IMR-90 (cell line): ENCODE results near the gene CEP72. TPM values are rescaled to one million over a fixed set of nuclear protein-coding genes. Genes with fewer than 3 reads are reported as not detected.
A peak's percentile ranks its signal among the peaks of the same experiment; 100 is the strongest.

Experiments
- ATAC-seq: fragments of 200-7000 bp; cut with Tn5 transposase; 2 replicates; pipeline ENCODE4 v1.9.1; 2020; ENCODE audit warnings: low read depth, mild to moderate bottlenecking, moderate library complexity
- BruUV-seq: library from RNA; stranded (reverse); fragments of 400-500 nt; replicated peaks from 2 replicates; lab custom pipeline; 2021; lab: Mats Ljungman, UMichigan
- CTCF ChIA-PET: fragments of 300-600 bp; formaldehyde crosslinking; extraction: SDS; loops from one replicate; lab custom pipeline; 2021; ENCODE audit warnings: antibody characterized with exemption; lab: Yijun Ruan, JAX
- POLR2A ChIA-PET: fragments of 300-600 bp; sonication (Branson Sonifier 250); formaldehyde crosslinking; loops from one replicate; lab custom pipeline; 2022; ENCODE audit warnings: antibody characterized with exemption; ENCODE audit not compliant: unreplicated experiment; lab: Charles Lee
- DNase-seq: peaks from one replicate; pipeline ENCODE4 v3.0.0; 2013
- H2AFZ ChIP-seq: replicated peaks from 2 replicates; pipeline ENCODE3; 2013; ENCODE audit warnings: low read length, mild to moderate bottlenecking; ENCODE audit not compliant: poor library complexity
- H2AK5ac ChIP-seq: 2 replicates; pipeline ENCODE4 v1.6.1; 2013; ENCODE audit warnings: low read depth, low read length, inconsistent platforms
- H2AK9ac ChIP-seq: replicated peaks from 2 replicates; pipeline ENCODE3; 2013; ENCODE audit warnings: mild to moderate bottlenecking, low read depth, low read length, moderate library complexity; ENCODE audit not compliant: poor library complexity
- H2BK120ac ChIP-seq: 2 replicates; pipeline ENCODE4 v1.6.1; 2013; ENCODE audit warnings: low read depth, low read length, inconsistent platforms
- H2BK15ac ChIP-seq: 3 replicates; pipeline ENCODE4 v1.6.1; 2013; ENCODE audit warnings: low read depth, low read length, inconsistent platforms
- H2BK20ac ChIP-seq: 2 replicates; pipeline ENCODE4 v1.6.1; 2013; ENCODE audit warnings: low read depth, mild to moderate bottlenecking, inconsistent platforms, low read length, moderate library complexity
- H2BK5ac ChIP-seq: 2 replicates; pipeline ENCODE4 v1.6.1; 2013; ENCODE audit warnings: mild to moderate bottlenecking, low read depth, low read length, inconsistent platforms; ENCODE audit not compliant: poor library complexity, severe bottlenecking
- H3K14ac ChIP-seq: replicated peaks from 2 replicates; pipeline ENCODE4 v1.6.1; 2013; ENCODE audit warnings: low read depth, low read length, inconsistent platforms
- H3K18ac ChIP-seq: 2 replicates; pipeline ENCODE4 v1.6.1; 2013; ENCODE audit warnings: low read depth, low read length, control low read depth
- H3K23ac ChIP-seq: 2 replicates; pipeline ENCODE4 v1.6.1; 2013; ENCODE audit warnings: low read depth, low read length, inconsistent platforms
- H3K27ac ChIP-seq: 2 replicates; pipeline ENCODE4 v1.5.1; 2013; ENCODE audit warnings: mild to moderate bottlenecking, control low read depth, low read length; ENCODE audit not compliant: insufficient read depth
- H3K27me3 ChIP-seq: 2 replicates; pipeline ENCODE4 v1.6.1; 2013; ENCODE audit warnings: low read length; ENCODE audit not compliant: control insufficient read depth, insufficient read depth
- H3K36me3 ChIP-seq: 2 replicates; pipeline ENCODE4 v1.6.1; 2013; ENCODE audit warnings: low read length, mixed read lengths; ENCODE audit not compliant: control insufficient read depth, insufficient read depth
- H3K4ac ChIP-seq: 2 replicates; pipeline ENCODE4 v1.6.1; 2013; ENCODE audit warnings: low read depth, low read length, inconsistent platforms
- H3K4me1 ChIP-seq: 2 replicates; pipeline ENCODE4 v1.6.1; 2013; ENCODE audit warnings: low read length, mixed read lengths; ENCODE audit not compliant: control insufficient read depth, insufficient read depth
- H3K4me2 ChIP-seq: 2 replicates; pipeline ENCODE4 v1.6.1; 2013; ENCODE audit warnings: low read depth, mild to moderate bottlenecking, control low read depth, low read length, moderate library complexity
- H3K4me3 ChIP-seq: 2 replicates; pipeline ENCODE4 v1.5.1; 2013; ENCODE audit warnings: low read depth, mild to moderate bottlenecking, control low read depth, low read length, moderate library complexity; ENCODE audit not compliant: insufficient read depth
- H3K56ac ChIP-seq: 2 replicates; pipeline ENCODE4 v1.6.1; 2013; ENCODE audit warnings: low read length, inconsistent platforms; ENCODE audit not compliant: insufficient read depth; ENCODE audit errors: extremely low read depth
- H3K79me1 ChIP-seq, 2 experiments: 2 replicates each; pipeline ENCODE4 v1.6.1; 2013; ENCODE audit warnings: low read length in 2 of 2, inconsistent platforms in 1 of 2, low read depth in 1 of 2
- H3K9ac ChIP-seq: 2 replicates; pipeline ENCODE4 v1.6.1; 2013; ENCODE audit warnings: low read depth, low read length, control low read depth
- H3K9me1 ChIP-seq: 2 replicates; pipeline ENCODE4 v1.6.1; 2013; ENCODE audit warnings: low read length, inconsistent platforms; ENCODE audit not compliant: insufficient read depth
- H3K9me3 ChIP-seq: 2 replicates; pipeline ENCODE4 v1.6.1; 2013; ENCODE audit warnings: low read length; ENCODE audit not compliant: control insufficient read depth, insufficient read depth
- H4K20me1 ChIP-seq: 2 replicates; pipeline ENCODE4 v1.6.1; 2013; ENCODE audit warnings: low read length, inconsistent platforms; ENCODE audit not compliant: insufficient read depth
- H4K5ac ChIP-seq: 2 replicates; pipeline ENCODE4 v1.6.1; 2013; ENCODE audit warnings: mild to moderate bottlenecking, low read depth, low read length, control low read depth
- H4K8ac ChIP-seq, 2 experiments: 2 replicates each; pipeline ENCODE4 v1.6.1; 2013; ENCODE audit warnings: low read depth in 2 of 2, low read length in 2 of 2, control low read depth in 1 of 2, inconsistent platforms in 1 of 2
- H4K91ac ChIP-seq: 2 replicates; pipeline ENCODE4 v1.6.1; 2013; ENCODE audit warnings: low read depth, low read length, inconsistent platforms; ENCODE audit not compliant: insufficient read depth
- BHLHE40 ChIP-seq: fragments of 150-350 bp; IDR thresholded peaks from 2 replicates; pipeline ENCODE4 v1.6.1; 2016; ENCODE audit warnings: mild to moderate bottlenecking, low read depth, low read length
- CEBPB ChIP-seq: IDR thresholded peaks from 2 replicates; pipeline ENCODE4 v1.6.1; 2012; ENCODE audit warnings: low read depth, low read length, improper control_type of control experiment
- CHD1 ChIP-seq: IDR thresholded peaks from 2 replicates; pipeline ENCODE4 v1.6.1; 2012; ENCODE audit warnings: low read depth, low read length, improper control_type of control experiment
- FOS ChIP-seq: fragments of 150-350 bp; IDR thresholded peaks from 2 replicates; pipeline ENCODE4 v1.6.1; 2016; ENCODE audit warnings: low read depth, low read length
- MAFK ChIP-seq: IDR thresholded peaks from 2 replicates; pipeline ENCODE4 v1.6.1; 2012; ENCODE audit warnings: low read depth, low read length, improper control_type of control experiment
- MAZ ChIP-seq: IDR thresholded peaks from 2 replicates; pipeline ENCODE4 v1.6.1; 2012; ENCODE audit warnings: low read depth, mild to moderate bottlenecking, low read length, improper control_type of control experiment, moderate library complexity, borderline replicate concordance
- MXI1 ChIP-seq: IDR thresholded peaks from 2 replicates; pipeline ENCODE4 v1.6.1; 2012; ENCODE audit warnings: low read depth, mild to moderate bottlenecking, low read length, moderate library complexity, borderline replicate concordance
- POLR2A ChIP-seq: IDR thresholded peaks from 2 replicates; pipeline ENCODE4 v1.6.1; 2012; ENCODE audit warnings: mild to moderate bottlenecking, low read depth, low read length
- RAD21 ChIP-seq: IDR thresholded peaks from 2 replicates; pipeline ENCODE4 v1.6.1; 2012; ENCODE audit warnings: low read length, improper control_type of control experiment
- RCOR1 ChIP-seq: IDR thresholded peaks from 2 replicates; pipeline ENCODE4 v1.6.1; 2012; ENCODE audit warnings: mild to moderate bottlenecking, low read length, improper control_type of control experiment; ENCODE audit not compliant: insufficient replicate concordance
- RFX5 ChIP-seq: IDR thresholded peaks from 2 replicates; pipeline ENCODE4 v1.8.0; 2012; ENCODE audit warnings: low read depth, mild to moderate bottlenecking, low read length, moderate library complexity
- SMC3 ChIP-seq: fragments of 150-350 bp; IDR thresholded peaks from 2 replicates; pipeline ENCODE4 v1.6.1; 2016; ENCODE audit warnings: low read depth, mild to moderate bottlenecking, antibody characterized with exemption, low read length, moderate library complexity
- WGBS, 2 experiments: methylation state at CpG; one replicate each; pipeline versions ENCODE4 v1.1.5 to v1.1.7; 2013; ENCODE audit warnings: missing lambda C conversion rate in 2 of 2; ENCODE audit not compliant: insufficient read length in 1 of 2; ENCODE audit errors: extremely low coverage in 2 of 2; 5-methylcytosine and 5-hydroxymethylcytosine counted together
- dilution Hi-C: fragments of 300-500 bp; cut with HindIII; formaldehyde crosslinking; loops from one replicate; pipeline ENCODE4 v1.14.3; 2018; ENCODE audit warnings: low sequenced_read_pairs; ENCODE audit not compliant: unreplicated experiment
- in situ Hi-C: fragments of 300-500 bp; cut with MboI; formaldehyde crosslinking; loops from 3 replicates; pipeline ENCODE4 v1.14.3; 2019; ENCODE audit warnings: low sequenced_read_pairs, inconsistent platforms, mixed read lengths
- intact Hi-C: fragments of 100-400 bp; cut with micrococcal nuclease; formaldehyde crosslinking; loops from 2 replicates; pipeline ENCODE4 v1.10.0; 2022
- polyA plus RNA-seq, 3 experiments: library from polyadenylated mRNA; depleted of rRNA; stranded (reverse); fragments of >200 nt; gene quantifications; 2 replicates each; pipeline ENCODE4 v1.2.3, GENCODE V29; 2012; ENCODE audit warnings: low replicate concordance in 1 of 3
- total RNA-seq: library from RNA; depleted of rRNA; stranded (reverse); fragments of >200 nt; gene quantifications from 2 replicates; pipeline ENCODE4 v1.2.3, GENCODE V29; 2012
- TF ChIP-seq, protein P1 (sequence below): fragments of 150-350 bp; IDR thresholded peaks from 2 replicates; pipeline ENCODE4 v1.6.1; 2017; ENCODE audit warnings: mild to moderate bottlenecking, antibody characterized with exemption, low read length, low read depth
- TF ChIP-seq, protein P2 (sequence below): conservative IDR thresholded peaks from 2 replicates; pipeline ENCODE4 v1.5.1; 2012; ENCODE audit warnings: mild to moderate bottlenecking, low read depth, low read length, improper control_type of control experiment
- TF ChIP-seq, protein P3 (sequence below): fragments of 150-350 bp; IDR thresholded peaks from 2 replicates; pipeline ENCODE4 v1.6.1; 2016; ENCODE audit warnings: low read depth, mild to moderate bottlenecking, low read length, moderate library complexity, borderline replicate concordance

CEP72 gene
- total and polyA plus RNA-seq, 2 of the 4 experiments (the other 2 are of a cell fraction), result 2.9 to 4.3 TPM

DNA sequence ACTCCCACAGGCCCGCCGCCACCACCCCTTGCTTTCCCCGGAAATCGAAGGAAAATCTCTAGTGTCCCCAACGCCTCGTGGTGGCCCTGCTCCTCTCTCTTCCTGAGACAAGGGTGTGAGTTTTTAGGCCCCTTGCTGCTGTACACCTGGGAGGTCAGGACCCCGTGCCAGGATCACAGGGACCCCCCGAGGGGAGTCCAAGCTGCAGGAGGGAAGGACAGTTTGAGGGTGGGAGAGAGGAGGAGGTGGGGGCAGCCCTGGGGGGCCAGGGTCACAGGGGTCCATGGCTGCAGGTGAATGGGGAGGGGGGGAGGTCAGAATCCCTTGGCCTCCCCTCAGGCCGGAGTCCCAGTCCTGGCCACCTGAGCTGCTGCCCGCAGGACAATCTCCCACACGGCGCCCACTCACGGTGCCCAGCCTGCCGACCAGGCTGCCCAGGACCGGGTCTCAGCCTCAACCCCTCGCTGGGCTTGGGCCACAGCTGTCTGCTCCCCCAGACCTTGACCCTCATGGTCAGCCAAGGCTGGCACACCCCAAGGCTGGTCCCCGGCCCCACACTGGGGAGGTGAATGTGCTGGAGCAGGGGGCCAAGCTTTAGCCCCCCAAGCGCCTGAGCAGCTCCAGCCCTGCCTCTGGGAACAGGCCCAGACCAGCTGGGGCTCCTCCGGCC, 61.2 kb downstream of the CEP72 start:
- ATAC-seq (no peak), DNase-seq (no peak)
- no peaks in the 10 kb centered on the region for H3K36me3 ChIP-seq
- H4K8ac ChIP-seq, result no peak overlapping the region
- intact Hi-C loops, result no loop called here
- no peak overlapping the region for H2AFZ ChIP-seq
- in situ Hi-C loops, result loop anchor here (5.0 kb wide), 1 partner anchor 229 kb away; no protein-coding TSS in a partner anchor
- no peak overlapping the region for H4K5ac ChIP-seq
- no peak overlapping the region for H2BK20ac ChIP-seq
- H3K18ac ChIP-seq, result no peak overlapping the region
- H3K56ac ChIP-seq, result no peak overlapping the region
- no peaks in the 10 kb centered on the region for H3K9me1 ChIP-seq
- no peaks in the 10 kb centered on the region for H3K9me3 ChIP-seq
- H3K4me3 ChIP-seq, result no peak overlapping the region
- no peaks in the 10 kb centered on the region for H4K20me1 ChIP-seq
- TF ChIP-seq, protein P1, sequence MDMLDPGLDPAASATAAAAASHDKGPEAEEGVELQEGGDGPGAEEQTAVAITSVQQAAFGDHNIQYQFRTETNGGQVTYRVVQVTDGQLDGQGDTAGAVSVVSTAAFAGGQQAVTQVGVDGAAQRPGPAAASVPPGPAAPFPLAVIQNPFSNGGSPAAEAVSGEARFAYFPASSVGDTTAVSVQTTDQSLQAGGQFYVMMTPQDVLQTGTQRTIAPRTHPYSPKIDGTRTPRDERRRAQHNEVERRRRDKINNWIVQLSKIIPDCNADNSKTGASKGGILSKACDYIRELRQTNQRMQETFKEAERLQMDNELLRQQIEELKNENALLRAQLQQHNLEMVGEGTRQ, result no peak
- TF ChIP-seq SMC3 (no peak), RAD21 (no peak), FOS (no peak), BHLHE40 (no peak), POLR2A (no peak), RCOR1 (no peak), MAFK (no peak), RFX5 (no peak), MXI1 (no peak), MAZ (no peak), CHD1 (no peak), CEBPB (no peak)
- TF ChIP-seq, protein P2, sequence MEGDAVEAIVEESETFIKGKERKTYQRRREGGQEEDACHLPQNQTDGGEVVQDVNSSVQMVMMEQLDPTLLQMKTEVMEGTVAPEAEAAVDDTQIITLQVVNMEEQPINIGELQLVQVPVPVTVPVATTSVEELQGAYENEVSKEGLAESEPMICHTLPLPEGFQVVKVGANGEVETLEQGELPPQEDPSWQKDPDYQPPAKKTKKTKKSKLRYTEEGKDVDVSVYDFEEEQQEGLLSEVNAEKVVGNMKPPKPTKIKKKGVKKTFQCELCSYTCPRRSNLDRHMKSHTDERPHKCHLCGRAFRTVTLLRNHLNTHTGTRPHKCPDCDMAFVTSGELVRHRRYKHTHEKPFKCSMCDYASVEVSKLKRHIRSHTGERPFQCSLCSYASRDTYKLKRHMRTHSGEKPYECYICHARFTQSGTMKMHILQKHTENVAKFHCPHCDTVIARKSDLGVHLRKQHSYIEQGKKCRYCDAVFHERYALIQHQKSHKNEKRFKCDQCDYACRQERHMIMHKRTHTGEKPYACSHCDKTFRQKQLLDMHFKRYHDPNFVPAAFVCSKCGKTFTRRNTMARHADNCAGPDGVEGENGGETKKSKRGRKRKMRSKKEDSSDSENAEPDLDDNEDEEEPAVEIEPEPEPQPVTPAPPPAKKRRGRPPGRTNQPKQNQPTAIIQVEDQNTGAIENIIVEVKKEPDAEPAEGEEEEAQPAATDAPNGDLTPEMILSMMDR, result no peak
- TF ChIP-seq, protein P3, sequence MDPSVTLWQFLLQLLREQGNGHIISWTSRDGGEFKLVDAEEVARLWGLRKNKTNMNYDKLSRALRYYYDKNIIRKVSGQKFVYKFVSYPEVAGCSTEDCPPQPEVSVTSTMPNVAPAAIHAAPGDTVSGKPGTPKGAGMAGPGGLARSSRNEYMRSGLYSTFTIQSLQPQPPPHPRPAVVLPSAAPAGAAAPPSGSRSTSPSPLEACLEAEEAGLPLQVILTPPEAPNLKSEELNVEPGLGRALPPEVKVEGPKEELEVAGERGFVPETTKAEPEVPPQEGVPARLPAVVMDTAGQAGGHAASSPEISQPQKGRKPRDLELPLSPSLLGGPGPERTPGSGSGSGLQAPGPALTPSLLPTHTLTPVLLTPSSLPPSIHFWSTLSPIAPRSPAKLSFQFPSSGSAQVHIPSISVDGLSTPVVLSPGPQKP, result no peak
- no peak overlapping the region for H3K23ac ChIP-seq
- H3K79me1 ChIP-seq, result no peaks in the 10 kb centered on the region
- H3K14ac ChIP-seq, result no peak overlapping the region
- dilution Hi-C loops, result no loop called here
- H3K9ac ChIP-seq, result no peak overlapping the region
- H3K4ac ChIP-seq, result no peak overlapping the region
- POLR2A ChIA-PET, result no interaction called here
- H2BK15ac ChIP-seq, result no peak overlapping the region
- H3K4me1 ChIP-seq, result no peaks in the 10 kb centered on the region; the same call in 1 of the 2 replicates
- no peak overlapping the region for H2AK9ac ChIP-seq
- no peak overlapping the region for H2AK5ac ChIP-seq
- H3K27ac ChIP-seq, result no peak overlapping the region
- no peak overlapping the region for H4K91ac ChIP-seq
- no peak overlapping the region for H2BK120ac ChIP-seq
- WGBS, 2 experiments, result 73% methylated on average over 5 of the region's 19 CpGs; no CpG with 5 or more reads in 1 of the 2 experiments
- H3K27me3 ChIP-seq, result peaks cover 15% of the 10 kb centered on the region; the same call in 1 of the 2 replicates
- no peak overlapping the region for H2BK5ac ChIP-seq
- peak overlapping the region; percentile 80 for H3K4me2 ChIP-seq
- CTCF ChIA-PET, result no interaction called here
- BruUV-seq, result no TSS peak
